ENCODE data around the gene HTRA2.

The HTRA2 gene

GRCh38 chr2:74503506-74504475 is 25.9 kb upstream of the HTRA2 start:
- Histone ChIP-seq H3K36me3 (peaks cover 34% of the 10 kb centered on the region), H3K9me3 (ENCODE audit: severe bottlenecking) (no peaks in the 10 kb centered on the region), H3K27me3 (ENCODE audit: insufficient read depth, low read depth, severe bottlenecking) (no peaks in the 10 kb centered on the region), H3K4me3 (ENCODE audit: low read depth, low read length) (no peak overlapping the region), H3K27ac (no peak overlapping the region)
- no peak for DNase-seq
- TF ChIP-seq, protein P1, sequence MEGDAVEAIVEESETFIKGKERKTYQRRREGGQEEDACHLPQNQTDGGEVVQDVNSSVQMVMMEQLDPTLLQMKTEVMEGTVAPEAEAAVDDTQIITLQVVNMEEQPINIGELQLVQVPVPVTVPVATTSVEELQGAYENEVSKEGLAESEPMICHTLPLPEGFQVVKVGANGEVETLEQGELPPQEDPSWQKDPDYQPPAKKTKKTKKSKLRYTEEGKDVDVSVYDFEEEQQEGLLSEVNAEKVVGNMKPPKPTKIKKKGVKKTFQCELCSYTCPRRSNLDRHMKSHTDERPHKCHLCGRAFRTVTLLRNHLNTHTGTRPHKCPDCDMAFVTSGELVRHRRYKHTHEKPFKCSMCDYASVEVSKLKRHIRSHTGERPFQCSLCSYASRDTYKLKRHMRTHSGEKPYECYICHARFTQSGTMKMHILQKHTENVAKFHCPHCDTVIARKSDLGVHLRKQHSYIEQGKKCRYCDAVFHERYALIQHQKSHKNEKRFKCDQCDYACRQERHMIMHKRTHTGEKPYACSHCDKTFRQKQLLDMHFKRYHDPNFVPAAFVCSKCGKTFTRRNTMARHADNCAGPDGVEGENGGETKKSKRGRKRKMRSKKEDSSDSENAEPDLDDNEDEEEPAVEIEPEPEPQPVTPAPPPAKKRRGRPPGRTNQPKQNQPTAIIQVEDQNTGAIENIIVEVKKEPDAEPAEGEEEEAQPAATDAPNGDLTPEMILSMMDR (IDR thresholded peaks at IDR 0.05; ENCODE audit: low read depth, low read length) = no peak

GRCh38 chr2:74504591-74504990 is 25.1 kb upstream of the HTRA2 start:
- H3K9me3 ChIP-seq (ENCODE audit: severe bottlenecking) = no peaks in the 10 kb centered on the region
- H3K27ac ChIP-seq = no peak overlapping the region
- no peaks in the 10 kb centered on the region for H3K27me3 ChIP-seq (ENCODE audit: insufficient read depth, low read depth, severe bottlenecking)
- TF ChIP-seq, protein P1 (IDR thresholded peaks at IDR 0.05; ENCODE audit: low read depth, low read length) = no peak
- DNase-seq = no peak
- peaks cover 32% of the 10 kb centered on the region for H3K36me3 ChIP-seq
- no peak overlapping the region for H3K4me3 ChIP-seq (ENCODE audit: low read depth, low read length)

DNA sequence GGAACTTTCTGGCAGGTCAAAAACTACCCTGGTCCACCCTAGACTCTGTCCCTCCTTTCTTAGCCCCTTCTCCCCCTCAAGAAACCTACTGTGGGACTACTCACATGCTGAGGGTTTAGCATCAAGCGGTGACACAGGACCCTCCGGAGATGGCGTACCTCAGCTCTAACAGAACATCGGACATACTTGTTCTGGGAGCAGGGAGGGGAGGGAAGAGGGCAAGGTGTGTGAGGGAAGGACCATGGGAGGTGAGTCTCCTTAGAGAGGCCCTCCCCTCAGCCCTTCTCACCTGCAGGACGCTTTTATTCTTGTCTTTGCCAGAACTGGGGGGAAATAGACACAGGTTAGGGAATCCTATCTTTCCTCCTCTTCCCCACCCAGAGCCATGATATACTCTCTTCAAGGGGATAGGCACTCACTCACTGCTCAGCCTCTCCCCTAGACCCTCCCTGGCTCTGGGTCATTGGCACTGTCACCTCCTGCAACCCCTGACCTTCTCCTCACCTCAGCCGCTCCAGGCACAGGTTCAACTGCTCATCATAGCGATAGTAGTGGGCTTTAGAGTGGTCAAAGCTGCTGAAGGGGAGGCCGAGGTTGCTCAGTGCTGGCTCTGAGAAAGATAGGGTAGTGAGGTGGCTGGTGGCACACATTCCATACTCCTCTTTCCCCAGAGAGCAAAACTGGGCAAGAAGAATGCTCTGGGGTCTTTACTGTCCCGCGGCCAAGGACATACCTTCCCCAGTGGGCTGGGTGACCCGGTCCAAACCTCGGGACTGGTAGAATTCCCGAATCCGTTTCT is 24.1 kb upstream of the HTRA2 start:
- peaks cover 32% of the 10 kb centered on the region for H3K36me3 ChIP-seq
- DNase-seq = no peak
- H3K4me3 ChIP-seq (ENCODE audit: low read depth, low read length) = no peak overlapping the region
- no peaks in the 10 kb centered on the region for H3K27me3 ChIP-seq (ENCODE audit: insufficient read depth, low read depth, severe bottlenecking)
- peak overlapping the region; percentile 10; the same call in 1 of the 2 replicates for H3K27ac ChIP-seq
- TF ChIP-seq, protein P1 (IDR thresholded peaks at IDR 0.05; ENCODE audit: low read depth, low read length) = no peak
- no peaks in the 10 kb centered on the region for H3K9me3 ChIP-seq (ENCODE audit: severe bottlenecking)

- TF ChIP-seq, protein P1 (IDR thresholded peaks at IDR 0.05; ENCODE audit: low read depth, low read length) = peak; percentile 81
- DNase-seq = peak; percentile 100
- H3K9me3 ChIP-seq (ENCODE audit: severe bottlenecking) = no peaks in the 10 kb centered on the region
- peaks cover 32% of the 10 kb centered on the region for H3K36me3 ChIP-seq
- H3K27me3 ChIP-seq (ENCODE audit: insufficient read depth, low read depth, severe bottlenecking) = no peaks in the 10 kb centered on the region
- H3K27ac ChIP-seq = peak within 1 kb of the TSS; percentile 100
- peak within 1 kb of the TSS; percentile 75 for H3K4me3 ChIP-seq (ENCODE audit: low read depth, low read length)
Measured at GRCh38 chr2:74507145-74507925, 22.4 kb upstream of the HTRA2 start, which contains the start of gene PCGF1. PCGF1 (minus strand) TSS chr2:74507695; CDS start chr2:74507668, 27 bp downstream.

DNA sequence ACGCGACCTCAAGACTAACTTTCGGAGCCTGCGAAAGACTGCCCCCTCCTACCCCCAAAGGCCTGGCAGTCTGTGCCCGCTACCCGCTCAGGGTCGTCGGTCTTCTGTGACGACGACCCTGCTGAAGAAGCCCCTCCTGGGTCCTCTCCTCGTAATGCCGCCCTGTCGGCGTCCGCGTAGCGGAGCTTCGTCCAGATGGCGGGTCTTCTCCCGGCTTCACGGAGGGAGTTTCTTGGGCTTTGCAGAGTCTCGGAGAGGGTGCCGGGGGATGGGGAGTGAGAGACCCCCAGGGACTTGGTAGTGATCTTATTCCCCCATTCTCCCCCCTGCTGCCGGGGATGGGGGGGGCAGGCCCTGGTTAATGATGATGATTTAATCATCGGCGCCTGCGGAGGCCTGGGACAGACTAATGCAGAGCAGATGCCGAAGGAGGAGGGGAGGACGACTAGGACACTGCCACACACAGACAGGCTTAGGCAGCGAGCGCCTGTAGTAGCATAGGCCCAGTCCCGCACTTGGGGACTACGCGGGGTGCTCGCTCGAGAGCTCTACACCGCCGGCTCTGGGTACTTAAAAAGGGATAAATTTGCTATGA is 21.7 kb upstream of the HTRA2 start:
- H3K27ac ChIP-seq = peak overlapping the region; percentile 100
- TF ChIP-seq, protein P1 (IDR thresholded peaks at IDR 0.05; ENCODE audit: low read depth, low read length) = no peak
- H3K27me3 ChIP-seq (ENCODE audit: insufficient read depth, low read depth, severe bottlenecking) = no peaks in the 10 kb centered on the region
- H3K36me3 ChIP-seq = peaks cover 32% of the 10 kb centered on the region
- peak overlapping the region; percentile 75 for H3K4me3 ChIP-seq (ENCODE audit: low read depth, low read length)
- H3K9me3 ChIP-seq (ENCODE audit: severe bottlenecking) = no peaks in the 10 kb centered on the region
- peak; percentile 95 for DNase-seq
